ENCODE data around the gene LLGL2. TPM values are rescaled to one million over a fixed set of nuclear protein-coding genes. Genes with fewer than 3 reads are reported as not detected.

Gene LLGL2
- total RNA-seq, 1 donor from 2014 or later = 90.6 TPM

DNA sequence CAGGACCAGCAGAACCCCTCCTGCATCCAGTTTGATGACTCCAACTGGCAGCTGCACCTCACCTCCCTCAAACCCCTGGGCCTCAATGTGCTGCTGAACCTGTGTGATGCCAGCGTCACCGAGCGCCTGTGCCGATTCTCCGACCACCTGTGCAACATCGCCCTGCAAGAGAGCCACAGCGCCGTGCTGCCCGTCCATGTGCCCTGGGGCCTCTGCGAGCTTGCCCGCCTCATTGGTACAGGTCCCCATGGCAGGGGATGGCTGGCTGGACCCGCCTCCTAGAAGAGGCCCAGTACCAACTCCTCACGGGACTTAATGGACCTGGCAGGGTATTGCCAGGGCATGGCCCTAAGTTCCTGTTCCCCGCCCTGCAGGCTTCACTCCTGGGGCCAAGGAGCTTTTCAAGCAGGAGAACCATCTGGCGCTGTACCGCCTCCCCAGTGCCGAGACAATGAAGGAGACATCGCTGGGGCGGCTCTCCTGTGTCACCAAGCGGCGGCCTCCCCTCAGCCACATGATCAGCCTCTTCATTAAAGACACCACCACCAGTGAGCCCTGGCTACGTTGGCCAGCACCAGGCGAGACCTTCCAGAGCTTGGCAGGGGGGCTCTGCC is 32.8 kb upstream of the LLGL2 start:
- ATAC-seq = no peak
- DNase-seq (ENCODE audit: low spot score) = no peak

DNA sequence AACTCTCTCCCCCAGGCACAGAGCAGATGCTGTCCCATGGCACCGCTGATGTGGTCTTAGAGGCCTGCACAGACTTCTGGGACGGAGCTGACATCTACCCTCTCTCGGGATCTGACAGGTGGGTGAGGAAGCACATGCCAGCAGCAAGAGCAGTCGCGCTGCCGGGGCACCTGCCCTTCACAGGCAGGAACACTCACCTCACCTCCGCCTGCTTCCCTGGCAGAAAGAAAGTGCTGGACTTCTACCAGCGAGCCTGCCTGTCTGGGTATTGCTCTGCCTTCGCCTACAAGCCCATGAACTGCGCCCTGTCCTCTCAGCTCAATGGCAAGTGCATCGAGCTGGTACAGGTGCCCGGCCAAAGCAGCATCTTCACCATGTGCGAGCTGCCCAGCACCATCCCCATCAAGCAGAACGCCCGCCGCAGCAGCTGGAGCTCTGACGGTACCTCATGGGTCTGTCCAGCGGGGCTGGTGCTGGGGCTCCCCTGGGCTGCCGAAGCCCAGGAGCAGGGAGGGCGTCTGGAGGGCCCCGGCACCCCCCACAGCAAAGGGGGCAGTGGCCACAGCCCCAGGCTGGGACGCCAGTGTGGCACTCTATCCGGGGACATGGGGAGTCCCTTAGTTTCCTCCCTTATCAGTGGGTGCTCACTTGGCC is 31.9 kb upstream of the LLGL2 start:
- DNase-seq (ENCODE audit: low spot score) (no peak), ATAC-seq (no peak)

DNA sequence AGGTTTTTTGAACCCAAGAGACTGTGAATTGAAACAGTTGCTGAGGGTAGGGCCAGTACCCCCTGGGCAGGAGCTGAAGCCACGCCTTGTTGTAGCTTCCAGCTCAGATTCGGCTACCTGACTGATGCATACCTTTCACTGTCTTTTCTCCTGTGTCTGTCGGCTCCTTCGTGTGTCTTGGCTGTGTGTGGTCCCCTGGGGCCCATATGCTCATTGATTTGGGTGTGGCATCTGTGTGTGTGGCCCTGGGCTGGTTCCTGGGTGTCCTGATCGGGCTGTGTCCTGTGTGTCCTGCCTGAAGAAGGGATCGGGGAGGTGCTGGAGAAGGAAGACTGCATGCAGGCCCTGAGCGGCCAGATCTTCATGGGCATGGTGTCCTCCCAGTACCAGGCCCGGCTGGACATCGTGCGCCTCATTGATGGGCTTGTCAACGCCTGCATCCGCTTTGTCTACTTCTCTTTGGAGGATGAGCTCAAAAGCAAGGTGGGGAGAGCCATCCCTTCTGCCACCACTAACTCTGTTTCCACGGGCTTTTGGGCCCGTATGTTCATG is 31.1 kb upstream of the LLGL2 start:
- ATAC-seq = no peak
- DNase-seq (ENCODE audit: low spot score) = no peak

DNA sequence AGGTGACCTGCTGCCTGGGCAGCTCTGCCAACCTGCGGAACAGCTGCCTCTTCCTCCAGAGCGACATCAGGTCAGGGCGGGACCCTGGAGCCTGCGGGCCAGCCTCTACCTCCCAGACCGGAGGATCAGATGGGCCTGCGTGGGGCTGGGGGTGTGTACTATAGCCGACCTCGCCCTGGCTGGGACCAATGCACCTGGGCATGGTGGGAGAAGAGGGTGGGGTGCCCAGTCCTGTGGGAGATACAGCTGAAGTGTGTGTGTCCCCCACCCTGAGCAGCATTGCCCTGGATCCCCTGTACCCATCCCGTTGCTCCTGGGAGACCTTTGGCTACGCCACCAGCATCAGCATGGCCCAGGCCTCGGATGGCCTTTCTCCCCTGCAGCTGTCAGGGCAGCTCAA is 29.5 kb upstream of the LLGL2 start:
- no peak for ATAC-seq
- DNase-seq (ENCODE audit: low spot score) = no peak

DNA sequence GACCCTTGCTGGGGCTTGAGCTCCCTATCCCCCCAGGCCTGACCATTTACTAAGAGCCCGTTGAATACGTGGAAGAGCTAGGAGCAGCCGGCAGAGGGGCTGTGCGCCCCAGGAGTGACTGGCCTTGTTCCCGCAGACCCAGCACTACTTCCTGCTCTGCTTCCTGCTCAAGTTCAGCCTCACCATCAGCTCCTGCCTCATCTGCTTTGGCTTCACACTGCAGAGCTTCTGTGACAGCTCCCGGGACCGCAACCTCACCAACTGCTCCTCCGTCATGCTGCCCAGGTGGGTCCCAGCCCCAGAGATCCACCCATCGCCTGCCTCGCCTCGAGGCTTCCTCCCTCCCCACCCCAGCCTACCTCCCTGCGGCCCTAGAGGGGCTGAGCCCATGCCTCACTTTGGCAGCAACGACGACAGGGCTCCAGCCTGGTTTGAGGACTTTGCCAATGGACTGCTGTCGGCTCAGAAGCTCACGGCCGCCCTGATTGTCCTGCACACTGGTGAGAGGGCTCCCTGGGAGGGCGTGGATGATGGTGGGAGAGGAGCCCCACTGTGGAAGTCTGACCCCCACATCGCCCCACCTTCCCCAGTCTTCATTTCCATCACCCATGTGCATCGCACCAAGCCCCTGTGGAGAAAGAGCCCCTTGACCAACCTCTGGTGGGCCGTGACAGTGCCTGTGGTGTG is 27.3 kb upstream of the LLGL2 start:
- no peak for DNase-seq (ENCODE audit: low spot score)
- ATAC-seq = peak; percentile 3

DNA sequence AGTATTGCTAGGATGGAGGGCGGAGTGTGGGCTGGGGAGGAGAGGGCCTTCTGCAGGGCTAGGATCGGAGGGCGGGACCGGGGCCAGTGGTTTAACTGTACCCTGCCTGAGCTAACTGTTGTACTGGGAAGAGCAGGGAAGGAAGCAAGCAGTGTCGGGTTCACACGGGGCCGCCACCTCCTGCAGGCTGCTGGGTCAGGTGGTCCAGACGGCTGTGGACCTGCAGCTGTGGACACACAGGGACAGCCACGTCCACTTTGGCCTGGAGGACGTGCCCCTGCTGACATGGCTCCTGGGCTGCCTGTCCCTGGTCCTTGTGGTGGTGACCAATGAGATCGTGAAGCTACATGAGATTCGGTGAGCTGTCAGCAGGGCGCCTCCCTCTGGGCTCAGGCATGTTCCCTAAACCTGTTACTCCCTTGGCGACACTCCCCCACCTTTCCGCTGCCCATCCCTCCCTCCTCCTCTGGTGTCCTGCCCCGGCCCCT is 26.7 kb upstream of the LLGL2 start:
- DNase-seq (ENCODE audit: low spot score) (no peak), ATAC-seq (peak; percentile 36)

DNA sequence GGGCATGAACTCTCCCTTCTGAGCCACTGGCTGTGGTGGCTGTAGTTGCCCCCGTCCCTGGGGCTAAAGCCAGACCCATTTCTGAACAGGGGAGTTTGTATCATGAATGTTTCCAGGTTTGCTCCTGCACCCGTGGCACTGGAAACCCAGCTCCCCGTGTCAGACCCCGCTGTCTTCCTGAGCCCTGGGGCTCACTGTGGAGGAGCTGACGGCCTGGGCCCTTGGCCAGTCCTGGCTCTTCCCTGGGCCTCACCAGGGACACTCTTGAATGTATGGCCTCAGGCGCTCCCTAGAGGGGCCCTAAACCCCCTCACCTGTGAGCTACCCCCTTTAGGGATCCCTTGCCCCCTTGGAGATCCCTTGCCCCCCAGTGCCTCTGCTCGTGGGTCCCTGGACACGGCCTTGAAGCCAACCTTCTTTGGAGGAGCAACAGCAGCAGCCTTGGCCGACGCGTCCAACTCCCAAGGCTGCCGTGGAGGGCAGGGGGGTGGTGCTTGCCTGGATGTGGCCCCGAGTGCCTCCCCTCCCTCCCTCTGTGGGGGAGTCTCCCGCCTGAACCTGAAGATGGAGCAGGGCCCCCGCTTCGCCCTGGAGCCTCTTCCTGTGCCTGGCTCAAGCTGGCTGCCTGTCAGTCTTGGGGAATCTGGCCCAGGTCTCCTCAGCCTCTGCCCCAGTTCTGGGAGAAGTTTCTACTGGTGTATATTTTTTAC is 26.0 kb upstream of the LLGL2 start:
- ATAC-seq = peak; percentile 2
- DNase-seq (ENCODE audit: low spot score) = no peak

DNA sequence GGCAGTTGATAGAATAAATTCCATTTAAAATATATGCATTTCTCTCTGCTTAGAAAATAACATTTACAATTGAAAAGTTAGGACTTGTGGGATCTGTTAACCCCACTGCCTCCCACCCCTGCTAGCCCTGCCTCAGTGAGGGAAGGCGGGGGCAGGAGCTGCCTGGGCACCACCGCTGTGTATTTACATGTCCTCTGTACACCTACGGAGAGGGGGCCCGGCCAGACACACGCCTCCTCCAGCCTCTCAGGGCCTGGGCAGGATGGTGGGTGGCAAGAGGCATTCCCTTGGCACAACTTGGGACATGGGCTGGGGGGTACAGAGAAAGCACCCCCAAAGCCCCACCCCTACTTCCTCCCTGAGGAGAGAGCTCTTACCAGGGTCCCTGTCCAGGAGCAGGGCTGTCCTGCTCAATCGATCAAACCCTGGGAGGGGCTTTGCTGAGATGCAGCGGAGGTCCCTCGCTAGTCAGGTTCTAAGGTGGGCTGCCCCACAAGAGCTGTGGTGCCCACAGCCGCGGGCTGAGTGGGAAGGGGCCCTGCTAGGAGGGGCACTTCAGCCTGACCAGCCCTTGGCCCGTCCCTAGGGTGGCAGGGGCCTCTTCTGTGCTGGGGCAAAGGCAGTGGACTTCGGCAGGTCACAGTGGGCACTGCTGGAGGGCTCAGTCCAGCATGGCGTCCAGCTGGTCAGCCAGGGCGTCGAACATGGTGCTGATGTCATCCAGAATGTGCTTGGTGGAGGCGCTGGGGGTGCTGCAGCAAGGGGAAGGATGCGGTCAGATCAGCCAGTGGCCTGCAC is 24.9 kb upstream of the LLGL2 start:
- DNase-seq (ENCODE audit: low spot score) (no peak), ATAC-seq (no peak)

DNA sequence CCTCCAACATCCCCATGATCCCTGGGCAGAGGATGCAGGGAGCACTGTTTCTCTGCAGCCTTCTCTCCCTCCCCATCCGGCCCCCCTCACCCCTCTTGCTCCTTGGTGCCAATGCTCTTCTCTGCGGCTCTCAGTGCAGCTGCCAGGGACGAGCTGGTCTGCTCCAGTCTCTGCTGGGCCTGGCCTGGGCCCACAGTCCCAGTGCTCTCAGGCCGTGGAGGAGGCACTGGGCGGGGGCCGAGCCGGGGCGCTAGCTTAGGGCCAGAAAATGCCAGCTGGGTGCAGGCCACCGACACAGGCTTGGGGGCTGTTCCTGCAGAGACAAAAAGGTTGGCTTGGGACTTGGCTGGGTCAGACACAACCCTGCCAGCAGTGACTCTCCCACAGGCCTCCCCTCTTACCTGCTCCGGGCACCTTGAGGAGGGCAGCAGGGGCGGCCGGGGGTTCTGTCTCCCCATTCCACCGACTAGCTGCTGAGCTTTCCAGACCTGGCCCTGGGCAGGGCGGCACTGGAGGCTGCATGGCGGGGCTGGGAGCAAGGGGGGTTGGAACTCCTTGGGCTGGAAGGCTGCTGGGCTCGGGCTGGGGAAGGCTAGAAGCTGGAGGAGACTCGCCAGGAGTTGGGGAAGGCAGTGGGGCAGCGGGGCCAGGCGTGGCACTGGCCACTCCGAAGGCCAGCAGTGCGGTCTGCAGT is 24.0 kb upstream of the LLGL2 start:
- ATAC-seq = no peak
- no peak for DNase-seq (ENCODE audit: low spot score)

DNA sequence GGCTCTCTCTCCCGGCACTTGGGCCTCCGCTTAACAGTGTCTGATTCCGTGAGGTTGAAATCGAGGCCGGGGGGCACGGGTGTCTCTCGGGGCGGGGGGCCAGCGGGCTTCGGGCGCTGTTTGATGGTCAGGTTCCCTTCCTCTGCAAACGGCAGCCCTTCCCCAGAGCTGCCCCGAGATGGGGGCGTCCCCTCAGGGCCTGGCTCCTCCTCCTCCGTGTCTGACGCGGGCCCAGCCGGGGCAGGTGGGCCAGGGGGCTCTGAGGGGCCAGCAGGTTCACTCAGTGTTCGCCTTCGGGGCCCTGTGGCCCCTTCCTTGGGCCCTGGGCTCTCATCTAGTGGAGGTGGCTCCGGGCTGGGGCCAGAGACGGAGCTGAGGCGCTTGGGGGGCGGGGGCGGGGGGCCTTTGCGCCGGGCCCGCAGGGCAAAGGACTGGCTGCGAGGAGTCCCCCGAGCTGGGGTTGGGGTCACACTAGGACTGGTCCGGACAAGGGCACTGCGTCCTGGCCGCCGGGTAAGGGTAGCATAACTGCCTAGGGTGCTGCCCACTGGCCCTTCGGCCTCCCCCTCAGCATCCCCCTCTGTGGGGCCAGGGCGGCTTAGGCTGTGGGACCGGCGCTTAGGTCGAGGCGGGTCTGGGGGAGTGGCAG is 23.3 kb upstream of the LLGL2 start:
- no peak for ATAC-seq
- no peak for DNase-seq (ENCODE audit: low spot score)

DNA sequence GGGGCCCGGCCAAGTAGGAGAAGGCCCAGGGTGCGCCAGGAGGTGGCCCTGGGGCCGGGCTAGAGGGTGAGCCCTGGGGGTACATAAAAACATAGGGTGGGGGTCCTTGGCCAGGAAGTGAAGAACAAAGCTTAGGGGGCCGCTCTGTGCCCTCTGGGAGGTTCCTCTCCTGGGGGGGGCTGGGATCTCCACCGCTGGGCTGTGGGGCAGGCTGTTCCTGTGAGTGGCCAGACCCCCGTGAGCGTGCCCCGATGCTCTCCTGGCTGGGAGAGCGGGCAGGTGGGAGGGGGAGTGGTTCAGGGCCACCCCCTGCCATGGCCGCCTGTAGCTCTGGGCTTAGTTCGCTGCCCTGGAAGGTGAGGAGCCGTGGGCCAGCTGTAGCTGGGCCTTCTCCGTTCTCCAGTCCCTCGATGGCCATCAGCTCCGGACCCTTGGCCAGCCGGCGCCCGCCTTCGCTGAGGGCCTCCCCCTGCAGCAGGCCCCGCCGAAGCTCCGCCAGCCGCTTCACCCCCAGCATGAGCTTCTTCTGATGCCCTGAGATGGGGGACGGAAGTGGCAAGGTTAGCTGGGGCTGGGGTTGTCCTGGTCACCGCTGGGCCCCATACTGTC is 22.7 kb upstream of the LLGL2 start:
- DNase-seq (ENCODE audit: low spot score) (no peak), ATAC-seq (no peak)

DNA sequence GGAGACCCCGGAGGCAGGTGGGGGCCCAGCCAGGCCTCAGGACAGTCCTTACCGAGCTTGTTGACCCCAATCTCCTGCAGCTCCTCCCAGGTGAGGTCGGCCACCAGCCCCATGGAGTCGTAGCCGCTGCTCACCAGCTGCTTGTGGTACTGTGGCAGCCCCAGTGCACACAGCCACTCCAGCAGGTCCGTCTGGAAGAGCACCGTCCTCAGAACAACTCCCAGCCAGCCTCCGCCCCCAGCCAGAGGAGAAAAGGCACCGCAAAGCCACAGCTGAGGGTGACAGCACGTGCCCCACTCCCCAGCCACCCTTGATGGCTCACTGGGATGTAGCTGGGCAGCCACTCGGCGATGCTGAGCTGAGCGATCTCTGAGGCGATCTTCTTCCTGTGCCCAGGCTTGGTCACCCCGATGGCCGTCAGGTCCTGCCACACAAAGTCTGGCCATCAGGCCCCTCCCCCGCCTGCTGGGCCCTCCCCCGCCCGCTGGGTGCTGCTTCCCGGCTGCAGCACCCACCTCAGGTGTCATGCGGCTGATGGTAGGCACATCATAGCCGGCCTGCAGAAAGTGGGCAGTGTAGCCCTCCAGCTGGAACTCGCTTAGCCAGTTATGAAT is 22.1 kb upstream of the LLGL2 start:
- ATAC-seq (no peak), DNase-seq (ENCODE audit: low spot score) (no peak)

DNA sequence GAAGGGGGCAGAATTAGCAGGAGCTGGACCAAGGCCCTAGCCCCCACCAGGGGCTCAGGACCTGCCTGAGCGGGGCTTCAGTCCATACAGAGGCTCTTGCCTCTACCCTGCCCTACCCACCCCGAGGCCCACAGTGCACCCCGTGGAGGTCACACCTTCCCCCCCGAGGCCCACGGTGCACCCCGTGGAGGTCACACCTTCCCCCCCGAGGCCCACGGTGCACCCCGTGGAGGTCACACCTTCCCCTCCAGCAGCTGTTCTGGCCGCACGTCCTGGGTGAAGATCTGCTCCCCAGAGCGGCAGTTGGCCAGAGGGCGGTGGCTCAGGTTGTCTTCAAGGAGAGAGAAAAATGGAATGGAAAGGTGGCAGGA is 21.5 kb upstream of the LLGL2 start:
- DNase-seq (ENCODE audit: low spot score) (no peak), ATAC-seq (peak; percentile 0)

DNA sequence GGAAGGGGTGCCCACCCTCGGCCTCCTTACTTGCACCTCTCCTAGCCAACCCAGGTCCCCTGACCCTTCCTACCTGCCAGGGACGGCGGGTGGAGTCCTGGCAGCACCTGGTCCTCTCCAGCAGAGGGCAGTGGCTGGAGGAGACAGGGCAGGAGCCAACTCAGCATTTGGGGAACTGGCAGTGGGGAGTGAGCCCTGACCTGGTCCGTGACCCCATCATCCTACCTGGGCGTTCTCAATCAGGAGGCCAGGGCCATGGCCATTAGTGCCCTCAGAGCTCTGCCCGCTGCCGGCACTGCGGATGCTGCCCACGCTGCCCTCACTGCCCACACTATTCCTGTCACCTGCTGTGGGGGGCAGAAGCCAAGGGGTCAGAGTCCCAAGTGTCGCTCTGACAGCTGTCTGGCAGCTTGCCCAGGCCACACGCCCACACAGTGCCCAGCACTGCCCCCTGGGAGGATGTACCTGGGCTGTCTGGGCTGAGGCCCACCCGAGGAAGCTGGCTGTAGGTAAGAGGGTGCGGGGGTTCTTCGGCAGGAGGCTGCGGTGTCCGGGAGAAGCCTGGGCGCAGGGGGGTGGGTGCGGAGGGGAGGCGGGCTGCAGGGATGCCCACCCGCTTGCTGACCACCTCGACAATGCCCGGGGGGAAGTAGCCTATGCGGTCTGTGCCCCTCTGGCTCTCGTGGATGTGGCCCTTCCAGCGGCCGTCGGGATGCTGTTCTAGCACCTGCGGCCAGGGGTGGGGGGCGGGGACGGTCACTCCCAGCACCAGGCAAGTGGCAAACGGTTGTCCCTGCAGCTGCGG is 20.9 kb upstream of the LLGL2 start:
- ATAC-seq (peak; percentile 80), DNase-seq (ENCODE audit: low spot score) (peak; percentile 89)

DNA sequence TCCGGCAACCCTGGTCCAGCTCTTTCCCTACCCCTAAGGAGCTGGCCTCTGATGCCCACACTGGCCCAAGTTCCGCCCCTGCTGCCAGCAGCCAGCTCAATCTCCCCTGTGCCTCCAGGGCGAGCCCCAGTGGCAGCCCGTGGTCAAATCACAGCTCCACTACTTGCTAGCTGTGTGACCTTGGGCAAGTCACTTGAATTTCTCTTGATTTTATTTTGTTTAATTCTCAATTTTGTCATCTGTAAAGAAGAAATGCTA is 20.4 kb upstream of the LLGL2 start:
- ATAC-seq (no peak), DNase-seq (ENCODE audit: low spot score) (no peak)

DNA sequence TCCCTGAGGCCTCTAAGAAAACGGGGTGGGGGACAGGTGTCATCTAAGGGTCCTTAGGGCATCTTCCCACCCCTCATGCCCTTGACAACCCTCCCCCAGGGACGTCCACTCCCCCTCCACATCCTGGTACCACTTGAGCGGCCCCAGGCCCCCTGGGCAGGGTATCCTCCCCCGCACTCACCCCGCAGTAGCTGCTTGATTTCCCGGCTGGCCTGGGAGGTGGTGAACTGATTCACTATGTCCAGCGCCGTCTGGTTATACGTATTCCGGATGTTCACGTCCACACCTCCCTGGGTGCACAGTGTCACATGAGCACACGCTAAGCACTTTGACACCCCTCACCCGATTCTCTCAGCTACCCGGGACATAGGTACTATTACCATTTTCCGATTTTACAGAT is 19.9 kb upstream of the LLGL2 start:
- ATAC-seq (no peak), DNase-seq (ENCODE audit: low spot score) (no peak)

DNA sequence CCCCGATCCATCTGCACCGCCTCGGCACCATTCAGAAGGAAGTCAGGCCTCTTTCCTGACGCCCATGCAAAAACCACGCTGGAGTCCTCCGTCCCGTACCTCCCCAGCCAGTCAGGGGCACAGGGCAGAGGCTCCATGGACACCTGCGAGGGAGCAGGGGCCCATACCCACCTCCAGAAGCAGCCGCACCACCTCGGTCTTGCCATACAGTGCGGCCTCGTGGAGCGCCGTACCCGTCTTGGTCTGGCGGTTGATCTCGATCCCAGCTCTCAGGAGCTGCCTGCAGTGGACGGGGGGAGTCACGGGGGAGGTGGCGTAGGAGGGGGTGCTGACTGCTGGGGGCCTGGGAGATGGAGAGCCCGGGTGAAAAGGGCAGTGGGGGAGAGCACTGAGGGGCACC is 19.4 kb upstream of the LLGL2 start:
- no peak for DNase-seq (ENCODE audit: low spot score)
- no peak for ATAC-seq

DNA sequence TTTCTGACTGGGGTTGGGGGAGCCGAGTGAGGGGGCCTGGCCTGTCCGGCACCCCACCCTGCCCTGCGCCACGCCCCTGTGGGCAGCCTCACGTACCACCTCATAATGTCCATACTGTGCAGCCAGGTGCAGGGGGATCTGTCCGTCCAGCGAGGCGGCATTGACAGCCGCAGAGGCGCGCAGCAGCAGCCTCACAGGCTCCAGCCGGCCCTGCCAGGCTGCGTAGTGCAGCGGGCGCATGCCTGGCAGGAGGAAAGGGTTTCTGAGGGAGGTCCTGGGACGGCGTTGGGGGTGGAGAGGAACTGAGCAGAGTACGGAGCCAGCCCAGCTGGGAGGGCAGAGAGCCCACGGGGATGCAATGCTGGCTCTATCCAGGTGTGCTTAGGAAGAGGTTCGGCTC is 18.6 kb upstream of the LLGL2 start:
- no peak for DNase-seq (ENCODE audit: low spot score)
- no peak for ATAC-seq
